ENCODE data around the gene CD86.

The CD86 gene

DNA sequence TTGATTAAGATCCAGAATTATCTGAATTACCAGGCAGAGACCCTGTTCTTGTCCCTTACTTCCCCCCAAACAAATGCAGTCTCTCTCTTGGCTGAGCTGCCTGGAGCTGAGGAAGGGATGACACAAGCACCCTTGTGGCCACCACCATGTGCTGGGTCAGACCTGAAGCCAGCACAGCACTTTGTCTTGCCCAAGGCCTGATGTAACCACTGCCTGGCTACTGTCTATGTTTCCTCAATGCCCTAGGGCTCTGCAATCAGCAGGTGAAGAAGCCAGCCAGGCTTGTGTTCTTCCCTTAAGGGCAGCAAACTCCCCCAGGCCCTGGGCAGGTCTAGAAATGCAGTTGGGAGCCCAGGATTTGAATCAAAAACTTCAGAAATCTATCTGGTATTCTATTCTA is 112.5 kb downstream of the CD86 start:
- H3K27me3 ChIP-seq (ENCODE audit: insufficient read depth, poor library complexity, severe bottlenecking) = no peaks in the 10 kb centered on the region
- H3K27ac ChIP-seq (replicated peaks) = peak overlapping the region; percentile 51
- DNase-seq (ENCODE audit: low read depth in 1 of 2, low spot score in 1 of 2) = peak; percentile 25 to 93
- no peak overlapping the region for H3K4me3 ChIP-seq (replicated peaks; ENCODE audit: insufficient read depth, low read length)
- TF ChIP-seq POLR2AphosphoS5 (IDR thresholded peaks at IDR 0.05; ENCODE audit: low read depth) = peak; percentile 45; the same call in 1 of the 2 replicates
- TF ChIP-seq CTCF (IDR thresholded peaks at IDR 0.05; ENCODE audit: insufficient read depth, low read length) = no peak

GRCh38 chr3:122168044-122168443 is 112.9 kb downstream of the CD86 start:
- no peak for DNase-seq (ENCODE audit: low read depth in 1 of 2, low spot score in 1 of 2)

DNA sequence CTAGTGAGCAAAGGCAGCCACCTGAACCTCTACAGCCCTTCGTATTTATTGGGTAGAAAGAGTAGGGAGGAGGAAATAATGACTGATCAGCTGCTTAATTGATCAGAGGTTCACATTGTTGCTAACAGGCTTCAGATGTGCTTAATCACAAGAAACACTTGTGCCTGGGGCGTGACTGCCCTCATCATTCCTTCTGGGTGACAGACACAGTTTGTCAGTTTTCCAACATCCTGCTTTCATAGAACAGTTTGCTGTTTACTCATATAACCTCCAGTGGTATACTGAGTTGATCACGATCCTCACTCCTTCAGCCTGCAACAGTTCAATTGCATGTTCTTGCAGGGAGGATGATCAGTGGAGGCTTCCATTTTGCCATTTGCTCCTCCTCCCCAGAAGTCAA is 114.7 kb downstream of the CD86 start:
- TF ChIP-seq SPI1 (IDR thresholded peaks at IDR 0.05; ENCODE audit: borderline replicate concordance, low read depth) (no peak), POLR2AphosphoS5 (IDR thresholded peaks at IDR 0.05; ENCODE audit: low read depth) (no peak), CTCF (IDR thresholded peaks at IDR 0.05; ENCODE audit: insufficient read depth, low read length) (no peak), GABPA (IDR thresholded peaks at IDR 0.05; ENCODE audit: low read depth) (no peak)
- TF ChIP-seq, protein P1, sequence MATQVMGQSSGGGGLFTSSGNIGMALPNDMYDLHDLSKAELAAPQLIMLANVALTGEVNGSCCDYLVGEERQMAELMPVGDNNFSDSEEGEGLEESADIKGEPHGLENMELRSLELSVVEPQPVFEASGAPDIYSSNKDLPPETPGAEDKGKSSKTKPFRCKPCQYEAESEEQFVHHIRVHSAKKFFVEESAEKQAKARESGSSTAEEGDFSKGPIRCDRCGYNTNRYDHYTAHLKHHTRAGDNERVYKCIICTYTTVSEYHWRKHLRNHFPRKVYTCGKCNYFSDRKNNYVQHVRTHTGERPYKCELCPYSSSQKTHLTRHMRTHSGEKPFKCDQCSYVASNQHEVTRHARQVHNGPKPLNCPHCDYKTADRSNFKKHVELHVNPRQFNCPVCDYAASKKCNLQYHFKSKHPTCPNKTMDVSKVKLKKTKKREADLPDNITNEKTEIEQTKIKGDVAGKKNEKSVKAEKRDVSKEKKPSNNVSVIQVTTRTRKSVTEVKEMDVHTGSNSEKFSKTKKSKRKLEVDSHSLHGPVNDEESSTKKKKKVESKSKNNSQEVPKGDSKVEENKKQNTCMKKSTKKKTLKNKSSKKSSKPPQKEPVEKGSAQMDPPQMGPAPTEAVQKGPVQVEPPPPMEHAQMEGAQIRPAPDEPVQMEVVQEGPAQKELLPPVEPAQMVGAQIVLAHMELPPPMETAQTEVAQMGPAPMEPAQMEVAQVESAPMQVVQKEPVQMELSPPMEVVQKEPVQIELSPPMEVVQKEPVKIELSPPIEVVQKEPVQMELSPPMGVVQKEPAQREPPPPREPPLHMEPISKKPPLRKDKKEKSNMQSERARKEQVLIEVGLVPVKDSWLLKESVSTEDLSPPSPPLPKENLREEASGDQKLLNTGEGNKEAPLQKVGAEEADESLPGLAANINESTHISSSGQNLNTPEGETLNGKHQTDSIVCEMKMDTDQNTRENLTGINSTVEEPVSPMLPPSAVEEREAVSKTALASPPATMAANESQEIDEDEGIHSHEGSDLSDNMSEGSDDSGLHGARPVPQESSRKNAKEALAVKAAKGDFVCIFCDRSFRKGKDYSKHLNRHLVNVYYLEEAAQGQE (IDR thresholded peaks at IDR 0.05; ENCODE audit: insufficient replicate concordance, low read depth) = no peak
- Histone ChIP-seq H3K27ac (replicated peaks) (no peak overlapping the region), H3K4me3 (replicated peaks; ENCODE audit: insufficient read depth, low read length) (no peak overlapping the region), H3K27me3 (ENCODE audit: insufficient read depth, poor library complexity, severe bottlenecking) (no peaks in the 10 kb centered on the region)
- no peak for DNase-seq (ENCODE audit: low read depth in 1 of 2, low spot score in 1 of 2)

More at GRCh38 chr3:122168044-122168443, 112.9 kb downstream of the CD86 start:
- Histone ChIP-seq H3K4me3 (replicated peaks; ENCODE audit: insufficient read depth, low read length) (no peak overlapping the region), H3K27ac (replicated peaks) (peak overlapping the region; percentile 51), H3K27me3 (ENCODE audit: insufficient read depth, poor library complexity, severe bottlenecking) (no peaks in the 10 kb centered on the region)
- TF ChIP-seq, protein P1 (IDR thresholded peaks at IDR 0.05; ENCODE audit: insufficient replicate concordance, low read depth) = no peak
- TF ChIP-seq POLR2AphosphoS5 (IDR thresholded peaks at IDR 0.05; ENCODE audit: low read depth) (no peak), SPI1 (IDR thresholded peaks at IDR 0.05; ENCODE audit: borderline replicate concordance, low read depth) (no peak), CTCF (IDR thresholded peaks at IDR 0.05; ENCODE audit: insufficient read depth, low read length) (no peak), GABPA (IDR thresholded peaks at IDR 0.05; ENCODE audit: low read depth) (no peak)
